GM12892 (cell line): Measurements from ENCODE around the gene HK3.

ENCODE experiments used
- POLR2A ChIP-seq: IDR thresholded peaks from 2 replicates; pipeline ENCODE4 v1.6.1; 2011; ENCODE audit warnings: low read depth, low read length, control low read depth
- POLR2AphosphoS5 ChIP-seq: IDR thresholded peaks from 2 replicates; pipeline ENCODE4 v1.6.1; 2011; ENCODE audit warnings: low read depth, low read length, control low read depth
- TAF1 ChIP-seq: IDR thresholded peaks from 2 replicates; pipeline ENCODE4 v1.6.1; 2011; ENCODE audit warnings: low read depth, mild to moderate bottlenecking, control low read depth, low read length, borderline replicate concordance

DNA sequence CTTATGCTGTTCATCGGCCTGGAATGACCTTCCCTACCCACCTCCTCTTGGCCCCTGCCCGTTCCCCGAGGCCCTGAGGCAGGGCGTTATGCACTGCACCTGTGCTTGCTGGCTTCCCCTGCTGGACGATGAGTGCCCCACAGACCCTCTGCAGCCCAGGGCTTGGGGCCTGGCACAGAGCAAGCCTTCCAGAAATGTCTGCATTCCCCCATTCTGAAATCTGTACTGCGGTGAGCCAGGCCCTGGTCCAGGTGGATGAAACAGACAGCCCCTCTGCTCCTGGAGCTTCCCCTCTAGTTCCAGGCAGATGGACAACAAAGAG is 53.8 kb downstream of the HK3 start:
- no peak for TF ChIP-seq POLR2AphosphoS5
- no peak for TF ChIP-seq POLR2A
- TF ChIP-seq TAF1 = no peak
